ENCODE data around the gene PEX26. TPM values are rescaled to one million over a fixed set of nuclear protein-coding genes. Genes with fewer than 3 reads are reported as not detected.

The PEX26 gene
- total and polyA plus RNA-seq, 2 of the 13 experiments (the other 11 are each of a cell fraction or from before 2014, with no cell fraction given), result 10.6 to 25.1 TPM

GRCh38 chr22:18091916-18092526 is 14.2 kb downstream of the PEX26 start (continued):
- no peak for TF ChIP-seq GABPA (IDR thresholded peaks at IDR 0.05; ENCODE audit: low read depth, low read length)
- no peak for TF ChIP-seq GABPA (CRISPR knock-in tag; IDR thresholded peaks at IDR 0.05; ENCODE audit: low read depth)
- TF ChIP-seq ZNF276 (CRISPR knock-in tag; IDR thresholded peaks at IDR 0.05; ENCODE audit: low read depth), result 0 out of 2 replicates have a peak, but pooled peaks have one; percentile 44
- TF ChIP-seq FOXA3 (CRISPR knock-in tag; IDR thresholded peaks at IDR 0.05), result peak; percentile 37
- no peak for TF ChIP-seq ZNF3 (CRISPR knock-in tag; IDR thresholded peaks at IDR 0.05)
- no peak for TF ChIP-seq PBX3 (CRISPR knock-in tag; IDR thresholded peaks at IDR 0.05; ENCODE audit: borderline replicate concordance)
- TF ChIP-seq CREM (IDR thresholded peaks at IDR 0.05), result peak; percentile 28; the same call in 1 of the 2 replicates
- TF ChIP-seq CREM (CRISPR knock-in tag; IDR thresholded peaks at IDR 0.05), result no peak
- TF ChIP-seq IRF2 (CRISPR knock-in tag; IDR thresholded peaks at IDR 0.05), result peak; percentile 80
- TF ChIP-seq MXD3 (CRISPR knock-in tag; IDR thresholded peaks at IDR 0.05), result peak; percentile 63; the same call in 1 of the 2 replicates
- 0 out of 2 replicates have a peak, but pooled peaks have one; percentile 58 for TF ChIP-seq SOX5 (CRISPR knock-in tag; IDR thresholded peaks at IDR 0.05; ENCODE audit: borderline replicate concordance)
- TF ChIP-seq ATF6 (CRISPR knock-in tag; conservative IDR thresholded peaks at IDR 0.05), result no peak
- TF ChIP-seq ISX (CRISPR knock-in tag; conservative IDR thresholded peaks at IDR 0.05), result no peak
- peak; percentile 99 for TF ChIP-seq SPEN (CRISPR knock-in tag; IDR thresholded peaks at IDR 0.05; ENCODE audit: low read depth)
- TF ChIP-seq RFX5 (IDR thresholded peaks at IDR 0.05; ENCODE audit: low read depth, low read length), result no peak
- TF ChIP-seq PHF20 (CRISPR knock-in tag; IDR thresholded peaks at IDR 0.05), result peak; percentile 68
- TF ChIP-seq ATF2 (CRISPR knock-in tag; IDR thresholded peaks at IDR 0.05), result peak; percentile 70
- TF ChIP-seq SATB2 (CRISPR knock-in tag; IDR thresholded peaks at IDR 0.05), result no peak
- TF ChIP-seq TAF15 (IDR thresholded peaks at IDR 0.05; ENCODE audit: low read depth, low read length, poor library complexity, severe bottlenecking), result no peak
- TF ChIP-seq MTERF4 (CRISPR knock-in tag; IDR thresholded peaks at IDR 0.05), result no peak
- TF ChIP-seq SKIL (CRISPR knock-in tag; IDR thresholded peaks at IDR 0.05; ENCODE audit: borderline replicate concordance), result peak; percentile 37; the same call in 1 of the 2 replicates
